ENCODE measurements around the gene WDR27.

- TF ChIP-seq POLR2AphosphoS5 (IDR thresholded peaks at IDR 0.05; ENCODE audit: low read depth, low read length) (no peak), TAF1 (IDR thresholded peaks at IDR 0.05; ENCODE audit: borderline replicate concordance, insufficient read depth, low read length) (no peak), REST (IDR thresholded peaks at IDR 0.05; ENCODE audit: insufficient read depth in 1 of 2, low read depth in 2 of 2, low read length in 2 of 2) (no peak)
These were observed 41.0 kb downstream of the WDR27 start for GRCh38 chr6:169660751-169661390.
